ENCODE data around the gene PHF21B. TPM values are rescaled to one million over a fixed set of nuclear protein-coding genes. Genes with fewer than 3 reads are reported as not detected.

Gene PHF21B
- total RNA-seq, 1 donor from 2014 or later = 4.6 TPM

DNA sequence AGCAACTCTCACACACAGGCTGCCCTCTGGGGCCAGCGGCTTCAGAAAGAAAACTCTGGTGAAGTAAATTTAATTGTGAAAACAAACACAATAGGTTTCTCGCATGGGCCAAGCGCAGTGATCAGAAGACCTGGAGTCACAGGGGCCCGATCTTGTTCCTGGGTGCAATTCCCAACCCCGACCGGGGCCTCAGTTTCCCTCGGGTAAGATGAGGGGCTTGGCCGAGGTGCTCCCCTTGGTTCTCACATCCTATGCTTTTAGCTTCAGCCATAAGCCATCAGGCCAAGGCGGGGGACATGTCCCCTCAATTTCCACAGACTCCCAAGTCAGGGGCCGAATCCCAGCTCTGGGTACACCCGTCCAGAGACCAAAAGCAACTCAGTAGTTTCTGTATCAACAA, 11.5 kb downstream of the PHF21B start:
- no peak for DNase-seq (ENCODE audit: low spot score)
- peaks cover 11% of the 10 kb centered on the region for H3K4me1 Mint-ChIP-seq (ENCODE audit: unreplicated experiment)
- H3K27ac Mint-ChIP-seq (ENCODE audit: unreplicated experiment) = no peak overlapping the region
- no peak overlapping the region for H3K4me3 Mint-ChIP-seq (ENCODE audit: unreplicated experiment)
- peaks cover 8% of the 10 kb centered on the region for H3K36me3 Mint-ChIP-seq (ENCODE audit: low read depth, unreplicated experiment)
- TF ChIP-seq, protein P1, sequence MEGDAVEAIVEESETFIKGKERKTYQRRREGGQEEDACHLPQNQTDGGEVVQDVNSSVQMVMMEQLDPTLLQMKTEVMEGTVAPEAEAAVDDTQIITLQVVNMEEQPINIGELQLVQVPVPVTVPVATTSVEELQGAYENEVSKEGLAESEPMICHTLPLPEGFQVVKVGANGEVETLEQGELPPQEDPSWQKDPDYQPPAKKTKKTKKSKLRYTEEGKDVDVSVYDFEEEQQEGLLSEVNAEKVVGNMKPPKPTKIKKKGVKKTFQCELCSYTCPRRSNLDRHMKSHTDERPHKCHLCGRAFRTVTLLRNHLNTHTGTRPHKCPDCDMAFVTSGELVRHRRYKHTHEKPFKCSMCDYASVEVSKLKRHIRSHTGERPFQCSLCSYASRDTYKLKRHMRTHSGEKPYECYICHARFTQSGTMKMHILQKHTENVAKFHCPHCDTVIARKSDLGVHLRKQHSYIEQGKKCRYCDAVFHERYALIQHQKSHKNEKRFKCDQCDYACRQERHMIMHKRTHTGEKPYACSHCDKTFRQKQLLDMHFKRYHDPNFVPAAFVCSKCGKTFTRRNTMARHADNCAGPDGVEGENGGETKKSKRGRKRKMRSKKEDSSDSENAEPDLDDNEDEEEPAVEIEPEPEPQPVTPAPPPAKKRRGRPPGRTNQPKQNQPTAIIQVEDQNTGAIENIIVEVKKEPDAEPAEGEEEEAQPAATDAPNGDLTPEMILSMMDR (IDR thresholded peaks at IDR 0.05; ENCODE audit: unreplicated experiment) = no peak
- peaks cover 10% of the 10 kb centered on the region for H3K27me3 Mint-ChIP-seq (ENCODE audit: unreplicated experiment)
- no peaks in the 10 kb centered on the region for H3K9me3 Mint-ChIP-seq (ENCODE audit: unreplicated experiment)

DNA sequence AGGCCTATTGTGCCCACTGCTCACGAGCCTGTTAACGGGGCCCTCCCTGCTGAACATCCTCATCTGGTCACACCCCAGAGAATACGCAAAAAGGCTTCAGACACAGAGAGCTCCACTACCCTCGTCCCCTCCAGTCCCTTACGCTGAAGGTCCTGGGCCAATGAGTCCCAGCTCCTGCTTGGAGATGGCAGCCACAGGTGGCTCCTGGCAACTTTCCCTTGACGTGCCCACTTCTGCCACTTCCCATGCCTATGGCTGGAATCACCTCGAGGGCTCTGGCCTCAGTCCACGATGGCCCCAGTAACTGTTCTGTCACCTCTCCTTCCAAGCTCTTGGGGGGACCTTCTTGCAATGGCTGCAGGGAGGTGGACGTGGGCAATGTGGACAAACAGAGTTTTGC, 12.7 kb downstream of the PHF21B start:
- peaks cover 8% of the 10 kb centered on the region for H3K27me3 Mint-ChIP-seq (ENCODE audit: unreplicated experiment)
- H3K27ac Mint-ChIP-seq (ENCODE audit: unreplicated experiment) = no peak overlapping the region
- TF ChIP-seq, protein P1 (IDR thresholded peaks at IDR 0.05; ENCODE audit: unreplicated experiment) = no peak
- DNase-seq (ENCODE audit: low spot score) = no peak
- H3K4me3 Mint-ChIP-seq (ENCODE audit: unreplicated experiment) = no peak overlapping the region
- no peaks in the 10 kb centered on the region for H3K9me3 Mint-ChIP-seq (ENCODE audit: unreplicated experiment)
- peaks cover 11% of the 10 kb centered on the region for H3K4me1 Mint-ChIP-seq (ENCODE audit: unreplicated experiment)
- H3K36me3 Mint-ChIP-seq (ENCODE audit: low read depth, unreplicated experiment) = peaks cover 8% of the 10 kb centered on the region

DNA sequence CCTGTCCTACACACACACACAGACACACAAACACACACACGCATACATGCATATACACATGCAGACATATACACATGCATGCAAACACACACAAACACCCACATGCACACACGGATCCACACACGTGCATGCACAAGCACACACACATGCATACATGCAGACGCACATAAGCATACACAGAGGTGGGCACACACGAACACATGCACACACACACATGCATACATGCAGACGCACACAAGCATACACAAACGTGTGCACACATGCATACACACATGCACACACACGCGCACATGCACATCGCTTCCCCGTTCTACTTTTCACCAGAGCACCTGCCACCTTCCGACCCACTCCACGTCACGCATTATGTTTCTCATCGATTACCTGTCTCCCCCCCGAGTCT, 13.2 kb downstream of the PHF21B start:
- H3K4me3 Mint-ChIP-seq (ENCODE audit: unreplicated experiment) = no peak overlapping the region
- no peak overlapping the region for H3K27ac Mint-ChIP-seq (ENCODE audit: unreplicated experiment)
- TF ChIP-seq, protein P1 (IDR thresholded peaks at IDR 0.05; ENCODE audit: unreplicated experiment) = no peak
- peaks cover 8% of the 10 kb centered on the region for H3K27me3 Mint-ChIP-seq (ENCODE audit: unreplicated experiment)
- DNase-seq (ENCODE audit: low spot score) = no peak
- H3K36me3 Mint-ChIP-seq (ENCODE audit: low read depth, unreplicated experiment) = peaks cover 8% of the 10 kb centered on the region
- no peaks in the 10 kb centered on the region for H3K9me3 Mint-ChIP-seq (ENCODE audit: unreplicated experiment)
- peaks cover 11% of the 10 kb centered on the region for H3K4me1 Mint-ChIP-seq (ENCODE audit: unreplicated experiment)

DNA sequence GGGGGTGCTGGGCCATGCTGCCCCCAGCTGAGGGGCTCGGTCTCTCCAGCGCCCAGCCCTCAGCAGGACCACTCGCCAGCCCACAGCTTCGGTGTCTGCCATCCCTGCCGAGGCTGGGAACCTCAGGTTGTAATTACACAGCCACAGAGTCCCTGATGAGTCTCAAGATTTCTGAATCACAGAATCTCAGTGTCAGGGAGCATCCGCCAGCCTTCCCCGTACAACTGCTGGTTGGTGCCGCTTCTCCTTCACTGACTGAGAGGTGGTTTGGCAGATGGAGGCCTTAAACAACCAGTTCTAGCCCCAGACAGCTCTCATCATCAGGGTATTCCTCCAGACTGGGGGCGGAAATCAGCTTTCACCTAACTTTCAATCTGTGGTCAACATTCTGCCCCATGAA, 13.7 kb downstream of the PHF21B start:
- Mint-ChIP-seq H3K27ac (ENCODE audit: unreplicated experiment) (no peak overlapping the region), H3K36me3 (ENCODE audit: low read depth, unreplicated experiment) (peaks cover 8% of the 10 kb centered on the region), H3K4me1 (ENCODE audit: unreplicated experiment) (peaks cover 11% of the 10 kb centered on the region), H3K27me3 (ENCODE audit: unreplicated experiment) (peaks cover 8% of the 10 kb centered on the region), H3K4me3 (ENCODE audit: unreplicated experiment) (no peak overlapping the region), H3K9me3 (ENCODE audit: unreplicated experiment) (no peaks in the 10 kb centered on the region)
- TF ChIP-seq, protein P1 (IDR thresholded peaks at IDR 0.05; ENCODE audit: unreplicated experiment) = no peak
- DNase-seq (ENCODE audit: low spot score) = no peak

DNA sequence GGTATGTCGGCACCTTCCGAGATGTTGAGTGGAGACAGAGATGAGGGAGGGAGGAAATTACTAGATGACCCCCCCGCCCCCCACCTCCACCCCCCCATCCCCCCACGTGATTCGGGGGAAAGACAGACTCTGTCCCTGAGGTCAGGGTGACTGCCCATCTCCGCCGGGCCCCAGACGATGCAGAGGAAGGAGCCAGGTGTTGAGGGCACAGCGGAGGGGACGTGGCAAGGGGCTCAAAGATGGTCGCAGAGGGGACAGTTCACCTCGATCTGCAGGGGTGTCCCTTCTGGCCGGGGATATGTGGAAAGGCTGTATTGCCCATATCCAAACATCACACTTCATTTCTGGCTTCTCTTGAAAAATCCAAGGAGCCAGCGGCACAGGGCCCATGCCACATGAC, 14.1 kb downstream of the PHF21B start:
- Mint-ChIP-seq H3K27ac (ENCODE audit: unreplicated experiment) (no peak overlapping the region), H3K27me3 (ENCODE audit: unreplicated experiment) (peaks cover 8% of the 10 kb centered on the region), H3K4me1 (ENCODE audit: unreplicated experiment) (peaks cover 11% of the 10 kb centered on the region), H3K9me3 (ENCODE audit: unreplicated experiment) (no peaks in the 10 kb centered on the region), H3K36me3 (ENCODE audit: low read depth, unreplicated experiment) (peaks cover 8% of the 10 kb centered on the region), H3K4me3 (ENCODE audit: unreplicated experiment) (no peak overlapping the region)
- TF ChIP-seq, protein P1 (IDR thresholded peaks at IDR 0.05; ENCODE audit: unreplicated experiment) = no peak
- DNase-seq (ENCODE audit: low spot score) = no peak

Measured in endothelial cell (in vitro differentiated cells).